Nephron (organoid): ENCODE data around the gene DNAL1.

Experiments used
- H3K27ac Mint-ChIP-seq, 3 experiments: 2 replicates each; pipeline ENCODE4 v1.8.0; 2020; ENCODE audit warnings: mixed read lengths in 3 of 3, mild to moderate bottlenecking in 2 of 3, moderate library complexity in 1 of 3
- H3K27me3 Mint-ChIP-seq: 2 replicates; pipeline ENCODE4 v1.8.0; 2021; ENCODE audit warnings: low read depth, mild to moderate bottlenecking, moderate library complexity, mixed read lengths
- H3K36me3 Mint-ChIP-seq: 2 replicates; pipeline ENCODE4 v1.8.0; 2020; ENCODE audit warnings: low read depth, mixed read lengths
- H3K4me1 Mint-ChIP-seq: 2 replicates; pipeline ENCODE4 v1.8.0; 2020; ENCODE audit warnings: mixed read lengths
- H3K4me3 Mint-ChIP-seq, 3 experiments: 2 replicates each; pipeline ENCODE4 v1.8.0; 2020; ENCODE audit warnings: mild to moderate bottlenecking in 3 of 3, mixed read lengths in 3 of 3, moderate library complexity in 2 of 3
- H3K9me3 Mint-ChIP-seq: 2 replicates; pipeline ENCODE4 v1.8.0; 2020; ENCODE audit warnings: mixed read lengths
- CTCF ChIP-seq, 3 experiments: fragments of 200-600 bp; sonication (generic); IDR thresholded peaks; one replicate each; pipeline ENCODE4 v1.5.0; 2021; ENCODE audit warnings: antibody characterized with exemption in 3 of 3; ENCODE audit not compliant: unreplicated experiment in 3 of 3

DNAL1 gene

GRCh38 chr14:73715707-73716106 lies 70.9 kb downstream of the DNAL1 start:
- no peak for TF ChIP-seq CTCF (IDR thresholded peaks at IDR 0.05; ENCODE audit: unreplicated experiment in 3 of 3)
- peak overlapping the region; percentile 61 to 81 (median 72) for H3K4me3 Mint-ChIP-seq
- no peaks in the 10 kb centered on the region for H3K9me3 Mint-ChIP-seq
- H3K4me1 Mint-ChIP-seq: peaks cover 54% of the 10 kb centered on the region
- H3K36me3 Mint-ChIP-seq: peaks cover 34% of the 10 kb centered on the region
- peak overlapping the region; percentile 79 to 91 (median 81) for H3K27ac Mint-ChIP-seq
- H3K27me3 Mint-ChIP-seq: no peaks in the 10 kb centered on the region

DNA sequence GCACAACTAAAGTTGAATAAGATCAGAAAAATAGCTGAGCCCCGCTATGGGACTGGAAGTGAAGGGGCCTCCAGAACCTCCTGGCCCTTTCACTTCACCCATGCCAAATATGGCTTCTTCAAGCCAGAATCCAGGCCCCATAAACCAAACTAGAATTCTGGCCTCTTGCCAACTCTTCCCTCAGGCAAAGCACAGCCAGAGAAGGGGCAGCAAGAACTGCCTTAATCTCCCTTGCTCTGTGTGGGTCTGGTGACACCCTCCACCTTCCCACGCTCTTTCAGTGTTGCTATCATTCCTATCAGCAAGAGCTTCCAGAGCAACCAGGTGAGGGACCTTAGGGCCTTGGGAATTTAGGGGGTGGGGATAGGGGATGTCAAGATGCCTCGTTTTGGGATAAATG lies 72.5 kb downstream of the DNAL1 start:
- H3K4me3 Mint-ChIP-seq: peak overlapping the region; percentile 85 to 89 (median 89)
- H3K36me3 Mint-ChIP-seq: peaks cover 43% of the 10 kb centered on the region
- H3K27ac Mint-ChIP-seq: peak overlapping the region; percentile 96 to 98 (median 98)
- peaks cover 54% of the 10 kb centered on the region for H3K4me1 Mint-ChIP-seq
- no peak for TF ChIP-seq CTCF (IDR thresholded peaks at IDR 0.05; ENCODE audit: unreplicated experiment in 3 of 3)
- no peaks in the 10 kb centered on the region for H3K27me3 Mint-ChIP-seq
- H3K9me3 Mint-ChIP-seq: no peaks in the 10 kb centered on the region

DNA sequence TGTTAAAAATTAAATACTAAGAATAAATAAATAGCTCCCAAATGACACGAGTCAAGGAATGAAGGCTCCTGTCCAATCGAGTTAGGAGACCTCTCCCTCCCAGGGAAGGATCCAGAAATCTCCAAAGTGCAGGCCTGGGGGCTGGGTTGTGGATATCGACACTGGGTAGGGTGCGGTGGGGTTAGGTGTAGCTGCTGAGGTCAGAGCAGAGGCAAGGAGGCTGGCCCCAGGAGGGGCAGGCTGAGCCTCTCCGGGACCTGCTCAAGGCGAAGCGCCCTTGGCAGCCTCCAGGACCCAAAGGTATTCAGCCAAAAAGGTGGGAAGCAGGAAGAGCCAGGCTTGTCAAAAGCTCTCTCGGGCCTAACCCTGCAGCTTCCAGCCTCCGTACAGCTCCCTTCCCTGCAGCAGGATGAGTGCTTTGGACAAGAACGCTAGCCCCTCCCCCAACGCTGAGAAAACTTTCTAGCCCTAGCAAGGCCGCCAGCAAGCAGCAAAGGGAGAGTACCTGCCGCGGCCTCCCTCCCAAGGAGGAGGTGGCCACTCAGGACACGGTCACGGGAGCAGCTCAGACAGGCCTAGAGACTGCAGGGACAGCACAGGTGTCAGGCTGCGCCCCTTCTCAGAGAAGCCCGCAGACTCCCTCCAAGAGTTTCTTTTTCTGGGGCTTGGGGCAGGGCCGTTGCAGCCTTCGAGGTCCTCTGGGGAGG lies 73.1 kb downstream of the DNAL1 start:
- peak overlapping the region; percentile 96 to 98 (median 98) for H3K27ac Mint-ChIP-seq
- H3K9me3 Mint-ChIP-seq: no peaks in the 10 kb centered on the region
- peak overlapping the region; percentile 85 to 89 (median 89) for H3K4me3 Mint-ChIP-seq
- H3K27me3 Mint-ChIP-seq: no peaks in the 10 kb centered on the region
- H3K36me3 Mint-ChIP-seq: peaks cover 45% of the 10 kb centered on the region
- peaks cover 48% of the 10 kb centered on the region for H3K4me1 Mint-ChIP-seq
- TF ChIP-seq CTCF (IDR thresholded peaks at IDR 0.05; ENCODE audit: unreplicated experiment in 3 of 3): no peak

DNA sequence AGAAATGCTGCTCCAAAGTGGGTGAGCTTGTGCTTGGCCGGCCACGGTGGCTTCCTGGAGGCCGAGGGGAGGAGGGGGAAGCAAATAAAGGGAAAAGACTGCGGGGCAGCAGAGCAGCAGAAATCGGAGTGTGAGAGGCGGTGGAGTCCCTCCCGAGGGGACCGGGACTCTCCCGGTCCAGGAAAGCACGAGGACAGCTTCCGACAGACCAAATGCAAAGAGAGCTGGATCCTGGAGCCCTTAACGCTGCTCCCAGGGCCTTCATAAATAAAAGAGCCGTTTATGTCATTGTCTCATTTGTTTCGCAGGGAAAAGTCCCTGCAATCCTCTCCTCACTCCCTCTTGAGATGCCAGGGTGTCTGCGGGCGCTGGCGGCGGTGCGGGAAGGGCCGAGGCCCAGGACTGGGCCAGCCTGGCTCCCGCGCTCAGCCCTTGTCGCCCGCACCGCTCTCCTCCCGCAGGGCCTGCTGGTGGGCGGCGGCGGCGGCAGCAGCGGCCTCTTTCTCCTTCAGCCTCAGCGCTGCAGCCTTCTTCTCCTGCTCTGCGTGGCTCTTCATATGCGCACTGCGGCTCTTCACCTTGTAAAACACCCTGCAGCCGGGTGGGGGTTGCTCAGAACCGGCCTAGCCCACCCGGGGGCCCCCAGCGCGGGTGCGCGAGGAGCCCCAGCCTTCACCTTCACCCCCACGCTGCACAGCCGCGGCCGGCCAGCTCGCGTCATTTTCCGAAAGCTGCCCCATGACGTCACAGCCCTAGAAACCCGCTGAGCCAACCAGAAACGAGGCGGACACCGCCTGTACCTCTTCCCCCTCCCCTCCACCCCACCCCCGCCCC lies 73.8 kb downstream of the DNAL1 start:
- Mint-ChIP-seq H3K9me3 (no peaks in the 10 kb centered on the region), H3K27me3 (no peaks in the 10 kb centered on the region), H3K36me3 (peaks cover 51% of the 10 kb centered on the region), H3K4me3 (peak overlapping the region; percentile 85 to 89 (median 89)), H3K27ac (peak overlapping the region; percentile 96 to 98 (median 98)), H3K4me1 (peaks cover 52% of the 10 kb centered on the region)
- no peak for TF ChIP-seq CTCF (IDR thresholded peaks at IDR 0.05; ENCODE audit: unreplicated experiment in 3 of 3)

- H3K27ac Mint-ChIP-seq: peak overlapping the region; percentile 96 to 98 (median 98)
- H3K36me3 Mint-ChIP-seq: peaks cover 58% of the 10 kb centered on the region
- H3K4me1 Mint-ChIP-seq: peaks cover 59% of the 10 kb centered on the region
- no peaks in the 10 kb centered on the region for H3K9me3 Mint-ChIP-seq
- no peak for TF ChIP-seq CTCF (IDR thresholded peaks at IDR 0.05; ENCODE audit: unreplicated experiment in 3 of 3)
- peak overlapping the region; percentile 85 to 89 (median 89) for H3K4me3 Mint-ChIP-seq
- H3K27me3 Mint-ChIP-seq: no peaks in the 10 kb centered on the region
Observed at GRCh38 chr14:73719361-73719760, 74.6 kb downstream of the DNAL1 start.
